PC-3 (cell line): ENCODE measurements around the gene MCM3.

Source experiments
- EZH2 ChIP-seq: fragments of 300-600 bp; sonication (generic); IDR thresholded peaks from one replicate; pipeline ENCODE4 v1.6.1; 2017; ENCODE audit warnings: antibody characterized with exemption, mild to moderate bottlenecking, low read length; ENCODE audit not compliant: unreplicated experiment
- TF ChIP-seq, protein P1 (sequence below): fragments of 300-600 bp; sonication (generic); conservative IDR thresholded peaks from 2 replicates; pipeline ENCODE4 v1.5.1; 2017; ENCODE audit warnings: antibody characterized with exemption, low read depth, mild to moderate bottlenecking, low read length

DNA sequence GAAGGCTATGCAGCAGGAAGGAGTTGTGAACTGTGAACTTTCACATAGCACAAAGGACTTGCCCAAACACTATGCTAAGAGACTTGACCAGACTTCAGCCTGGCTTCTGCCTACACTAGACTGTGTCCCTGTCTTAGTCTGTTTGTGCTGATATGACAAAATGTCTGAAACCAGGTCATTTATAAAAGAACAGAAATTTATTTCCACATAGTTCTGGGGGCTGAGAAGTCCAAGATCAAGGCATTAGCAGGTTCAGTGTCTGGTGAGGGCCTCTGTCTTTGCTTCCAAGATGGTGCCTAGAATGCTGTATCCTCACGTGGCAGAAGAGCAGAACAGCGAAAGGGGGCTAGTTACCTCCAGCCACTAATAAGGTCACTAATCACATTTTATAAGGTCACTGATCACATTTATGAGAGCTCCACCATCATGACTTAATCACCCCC lies 16.0 kb upstream of the MCM3 start:
- TF ChIP-seq, protein P1, sequence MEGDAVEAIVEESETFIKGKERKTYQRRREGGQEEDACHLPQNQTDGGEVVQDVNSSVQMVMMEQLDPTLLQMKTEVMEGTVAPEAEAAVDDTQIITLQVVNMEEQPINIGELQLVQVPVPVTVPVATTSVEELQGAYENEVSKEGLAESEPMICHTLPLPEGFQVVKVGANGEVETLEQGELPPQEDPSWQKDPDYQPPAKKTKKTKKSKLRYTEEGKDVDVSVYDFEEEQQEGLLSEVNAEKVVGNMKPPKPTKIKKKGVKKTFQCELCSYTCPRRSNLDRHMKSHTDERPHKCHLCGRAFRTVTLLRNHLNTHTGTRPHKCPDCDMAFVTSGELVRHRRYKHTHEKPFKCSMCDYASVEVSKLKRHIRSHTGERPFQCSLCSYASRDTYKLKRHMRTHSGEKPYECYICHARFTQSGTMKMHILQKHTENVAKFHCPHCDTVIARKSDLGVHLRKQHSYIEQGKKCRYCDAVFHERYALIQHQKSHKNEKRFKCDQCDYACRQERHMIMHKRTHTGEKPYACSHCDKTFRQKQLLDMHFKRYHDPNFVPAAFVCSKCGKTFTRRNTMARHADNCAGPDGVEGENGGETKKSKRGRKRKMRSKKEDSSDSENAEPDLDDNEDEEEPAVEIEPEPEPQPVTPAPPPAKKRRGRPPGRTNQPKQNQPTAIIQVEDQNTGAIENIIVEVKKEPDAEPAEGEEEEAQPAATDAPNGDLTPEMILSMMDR, result no peak
- TF ChIP-seq EZH2, result no peak
